IPS DF 6.9 (cell line): ENCODE data around the gene CAPN12.
"Not testable (repeated sequence)": the region's sequence is repeated elsewhere in the genome, so short reads cannot be mapped to it uniquely, and the experiment has no call there.

Experiments
- DNase-seq: peaks from one replicate; pipeline ENCODE4 v3.0.0-alpha.2; 2013; ENCODE audit warnings: low read depth, low spot score
- H3K27ac ChIP-seq: one replicate; pipeline ENCODE4 v1.5.1; 2013; ENCODE audit warnings: low read length, control low read depth
- H3K27me3 ChIP-seq: 2 replicates; pipeline ENCODE4 v1.6.1; 2013; ENCODE audit warnings: mild to moderate bottlenecking, low read length; ENCODE audit not compliant: control insufficient read depth, insufficient read depth
- H3K36me3 ChIP-seq: 2 replicates; pipeline ENCODE4 v1.6.1; 2013; ENCODE audit warnings: low read length; ENCODE audit not compliant: control insufficient read depth, insufficient read depth
- H3K4me1 ChIP-seq: 2 replicates; pipeline ENCODE4 v1.6.1; 2013; ENCODE audit warnings: low read length; ENCODE audit not compliant: control insufficient read depth, insufficient read depth
- H3K4me3 ChIP-seq: 2 replicates; pipeline ENCODE4 v1.5.1; 2013; ENCODE audit warnings: mild to moderate bottlenecking, low read length
- H3K9me3 ChIP-seq: 2 replicates; pipeline ENCODE4 v1.6.1; 2013; ENCODE audit warnings: low read length, inconsistent platforms; ENCODE audit not compliant: control insufficient read depth, insufficient read depth
- WGBS: extraction: QIAGEN DNeasy Blood & Tissue Kit; methylation state at CpG from one replicate; pipeline ENCODE4 v1.1.7; 2013; ENCODE audit warnings: mixed read lengths, missing lambda C conversion rate; ENCODE audit not compliant: insufficient read length, insufficient coverage; 5-methylcytosine and 5-hydroxymethylcytosine counted together

Gene CAPN12

GRCh38 chr19:38744298-38744681 is at the start of gene CAPN12:
Gene CAPN12 (minus strand): TSS chr19:38744474. CDS start chr19:38744165, 309 bp downstream.
- H3K27ac ChIP-seq: no peak within 1 kb of the TSS
- no CpG with 5 or more reads among the region's 10 CpGs for WGBS
- H3K4me1 ChIP-seq: no peaks in the 10 kb centered on the region
- no peaks in the 10 kb centered on the region for H3K27me3 ChIP-seq
- H3K9me3 ChIP-seq: no peaks in the 10 kb centered on the region
- DNase-seq: no peak
- H3K4me3 ChIP-seq: no peak within 1 kb of the TSS
- no peaks in the 10 kb centered on the region for H3K36me3 ChIP-seq

GRCh38 chr19:38793671-38794070 is 49.4 kb upstream of the CAPN12 start:
- Histone ChIP-seq H3K4me1 (no peaks in the 10 kb centered on the region), H3K36me3 (no peaks in the 10 kb centered on the region; the same call in 1 of the 2 replicates), H3K27ac (no peak overlapping the region), H3K4me3 (no peak overlapping the region), H3K9me3 (no peaks in the 10 kb centered on the region), H3K27me3 (no peaks in the 10 kb centered on the region)
- no peak for DNase-seq
- no CpG with 5 or more reads among the region's 5 CpGs for WGBS

- Histone ChIP-seq H3K36me3 (no peaks in the 10 kb centered on the region; the same call in 1 of the 2 replicates), H3K9me3 (no peaks in the 10 kb centered on the region), H3K4me3 (no peak overlapping the region), H3K27me3 (no peaks in the 10 kb centered on the region), H3K4me1 (no peaks in the 10 kb centered on the region), H3K27ac (no peak overlapping the region)
- no CpG with 5 or more reads among the region's 8 CpGs for WGBS
- DNase-seq: no peak
These were observed 48.9 kb upstream of the CAPN12 start for GRCh38 chr19:38793177-38793576.

- WGBS: no CpG with 5 or more reads among the region's 71 CpGs
- Histone ChIP-seq H3K4me3 (peak overlapping the region; percentile 33; the same call in 1 of the 2 replicates), H3K4me1 (no peaks in the 10 kb centered on the region), H3K27me3 (no peaks in the 10 kb centered on the region), H3K9me3 (no peaks in the 10 kb centered on the region), H3K27ac (no peak overlapping the region), H3K36me3 (no peaks in the 10 kb centered on the region; the same call in 1 of the 2 replicates)
- DNase-seq: no peak
These were observed 48.2 kb upstream of the CAPN12 start for GRCh38 chr19:38792250-38793111.

GRCh38 chr19:38791451-38792064 is 47.3 kb upstream of the CAPN12 start:
- H3K9me3 ChIP-seq, H3K27ac ChIP-seq, DNase-seq, H3K36me3 ChIP-seq, H3K27me3 ChIP-seq, H3K4me1 ChIP-seq, H3K4me3 ChIP-seq: not testable (repeated sequence)
- WGBS: no CpG with 5 or more reads among the region's 40 CpGs

GRCh38 chr19:38790507-38791403 is 46.5 kb upstream of the CAPN12 start:
- not testable (repeated sequence) for H3K36me3 ChIP-seq, DNase-seq, H3K4me3 ChIP-seq, H3K27me3 ChIP-seq, H3K27ac ChIP-seq, H3K9me3 ChIP-seq, H3K4me1 ChIP-seq
- WGBS: no CpG with 5 or more reads among the region's 49 CpGs

- Histone ChIP-seq H3K36me3 (no peaks in the 10 kb centered on the region; the same call in 1 of the 2 replicates), H3K4me3 (no peak within 1 kb of the TSS), H3K27ac (no peak within 1 kb of the TSS), H3K27me3 (no peaks in the 10 kb centered on the region), H3K9me3 (no peaks in the 10 kb centered on the region), H3K4me1 (no peaks in the 10 kb centered on the region)
- no peak for DNase-seq
- WGBS: no CpG with 5 or more reads among the region's 17 CpGs
These were observed 44.4 kb upstream of the CAPN12 start, which contains the start of gene LGALS7B for GRCh38 chr19:38788478-38789243. Gene LGALS7B (plus strand): TSS chr19:38789200. CDS start chr19:38789227, 27 bp downstream.

GRCh38 chr19:38786572-38787265 is 42.4 kb upstream of the CAPN12 start:
- Histone ChIP-seq H3K4me1 (no peaks in the 10 kb centered on the region), H3K27me3 (no peaks in the 10 kb centered on the region), H3K27ac (no peak overlapping the region), H3K4me3 (no peak overlapping the region), H3K36me3 (no peaks in the 10 kb centered on the region), H3K9me3 (no peaks in the 10 kb centered on the region)
- DNase-seq: no peak
- no CpG with 5 or more reads among the region's 11 CpGs for WGBS

GRCh38 chr19:38786061-38786460 is 41.8 kb upstream of the CAPN12 start:
- not testable (repeated sequence) for H3K9me3 ChIP-seq, H3K36me3 ChIP-seq, H3K4me3 ChIP-seq, H3K4me1 ChIP-seq, DNase-seq, H3K27me3 ChIP-seq, H3K27ac ChIP-seq
- no CpG with 5 or more reads among the region's 3 CpGs for WGBS
